DOHH2 (cell line): Measurements from ENCODE around the gene SEMA5A.

Source experiments
- H3F3A ChIP-seq: fragments of 200-600 bp; sonication (generic), shearing (Covaris generic); 2 replicates; pipeline ENCODE4 v1.6.0; 2016; ENCODE audit warnings: antibody characterized with exemption, mild to moderate bottlenecking; ENCODE audit not compliant: control insufficient read depth, insufficient read depth
- H3K27ac ChIP-seq: fragments of 200-600 bp; sonication (generic); 2 replicates; pipeline ENCODE4 v1.5.1; 2014; ENCODE audit warnings: low read depth, mild to moderate bottlenecking, low read length, moderate library complexity
- H3K27me3 ChIP-seq: fragments of 200-600 bp; sonication (generic); 2 replicates; pipeline ENCODE4 v1.6.1; 2014; ENCODE audit warnings: mild to moderate bottlenecking, low read length, mixed read lengths; ENCODE audit not compliant: control insufficient read depth
- H3K36me3 ChIP-seq: fragments of 200-600 bp; sonication (generic); 2 replicates; pipeline ENCODE4 v1.6.1; 2014; ENCODE audit warnings: mild to moderate bottlenecking, low read length, moderate library complexity, mixed read lengths; ENCODE audit not compliant: control insufficient read depth
- H3K4me1 ChIP-seq: fragments of 200-600 bp; sonication (generic); 2 replicates; pipeline ENCODE4 v1.6.1; 2014; ENCODE audit warnings: mild to moderate bottlenecking, low read length, mixed read lengths; ENCODE audit not compliant: control insufficient read depth
- H3K4me2 ChIP-seq: fragments of 200-600 bp; sonication (generic); 2 replicates; pipeline ENCODE4 v1.6.0; 2014; ENCODE audit warnings: mild to moderate bottlenecking, low read length, moderate library complexity
- H3K4me3 ChIP-seq: fragments of 200-600 bp; sonication (generic); 2 replicates; pipeline ENCODE4 v1.5.1; 2014; ENCODE audit warnings: mild to moderate bottlenecking, low read length, mixed read lengths
- H3K79me2 ChIP-seq: fragments of 200-600 bp; sonication (generic); 2 replicates; pipeline ENCODE4 v1.6.1; 2014; ENCODE audit warnings: mild to moderate bottlenecking, low read length, mixed read lengths; ENCODE audit not compliant: control insufficient read depth
- H3K9me2 ChIP-seq: fragments of 200-600 bp; sonication (generic); replicated peaks from 2 replicates; pipeline ENCODE4 v1.6.1; 2014; ENCODE audit warnings: mild to moderate bottlenecking, low read length, mixed read lengths; ENCODE audit not compliant: control insufficient read depth
- H3K9me3 ChIP-seq: fragments of 200-600 bp; sonication (generic); 2 replicates; pipeline ENCODE4 v1.6.1; 2014; ENCODE audit warnings: antibody characterized with exemption, low read length, mixed read lengths; ENCODE audit not compliant: control insufficient read depth, insufficient read depth
- H4K20me1 ChIP-seq: fragments of 200-600 bp; sonication (generic); 2 replicates; pipeline ENCODE4 v1.6.0; 2014; ENCODE audit warnings: low read depth, mild to moderate bottlenecking, antibody characterized with exemption, low read length, moderate library complexity; ENCODE audit not compliant: control insufficient read depth, insufficient read depth
- CTCF ChIP-seq: fragments of 200-600 bp; sonication (generic); IDR thresholded peaks from one replicate; pipeline ENCODE4 v1.5.1; 2014; ENCODE audit warnings: antibody characterized with exemption, mild to moderate bottlenecking, low read depth, low read length; ENCODE audit not compliant: poor library complexity, severe bottlenecking
- EZH2phosphoT487 ChIP-seq: fragments of 200-600 bp; sonication (generic); IDR thresholded peaks from 2 replicates; pipeline ENCODE4 v1.6.1; 2017; ENCODE audit warnings: borderline replicate concordance, mild to moderate bottlenecking, antibody characterized with exemption, low read length, moderate library complexity, mixed read lengths

The SEMA5A gene

GRCh38 chr5:8997542-8998070 lies 548.3 kb downstream of the SEMA5A start:
- no peak overlapping the region for H3K4me2 ChIP-seq
- no peak overlapping the region for H3K27ac ChIP-seq
- H3K27me3 ChIP-seq = no peaks in the 10 kb centered on the region
- no peaks in the 10 kb centered on the region for H3K9me2 ChIP-seq
- no peak overlapping the region for H3K4me3 ChIP-seq
- no peaks in the 10 kb centered on the region for H3F3A ChIP-seq
- no peaks in the 10 kb centered on the region for H4K20me1 ChIP-seq
- no peaks in the 10 kb centered on the region for H3K79me2 ChIP-seq
- TF ChIP-seq EZH2phosphoT487 (no peak), CTCF (no peak)
- no peaks in the 10 kb centered on the region for H3K9me3 ChIP-seq
- no peaks in the 10 kb centered on the region for H3K36me3 ChIP-seq
- H3K4me1 ChIP-seq = no peaks in the 10 kb centered on the region

GRCh38 chr5:8993031-8993430 lies 552.8 kb downstream of the SEMA5A start:
- no peaks in the 10 kb centered on the region; the same call in 1 of the 2 replicates for H3K9me3 ChIP-seq
- H3K79me2 ChIP-seq = no peaks in the 10 kb centered on the region
- TF ChIP-seq EZH2phosphoT487 (no peak), CTCF (peak; percentile 51)
- no peaks in the 10 kb centered on the region for H3K27me3 ChIP-seq
- H3K4me2 ChIP-seq = no peak overlapping the region
- no peaks in the 10 kb centered on the region for H3K36me3 ChIP-seq
- no peak overlapping the region for H3K27ac ChIP-seq
- H3F3A ChIP-seq = no peaks in the 10 kb centered on the region
- no peaks in the 10 kb centered on the region for H3K9me2 ChIP-seq
- H3K4me3 ChIP-seq = no peak overlapping the region
- H3K4me1 ChIP-seq = no peaks in the 10 kb centered on the region
- H4K20me1 ChIP-seq = no peaks in the 10 kb centered on the region
